ENCODE results near the gene ZNF236. TPM values are rescaled to one million over a fixed set of nuclear protein-coding genes. Genes with fewer than 3 reads are reported as not detected.

ZNF236 gene
- total and polyA plus RNA-seq, 2 of the 13 experiments (the other 11 are each of a cell fraction or from before 2014, with no cell fraction given): 3.0 to 7.2 TPM

- no peak for TF ChIP-seq JDP2 (CRISPR knock-in tag; IDR thresholded peaks at IDR 0.05; ENCODE audit: borderline replicate concordance)
- no peak for TF ChIP-seq ELF3 (CRISPR knock-in tag; IDR thresholded peaks at IDR 0.05)
Observed at GRCh38 chr18:76908277-76908676, 85.9 kb downstream of the ZNF236 start (continued).

GRCh38 chr18:76909439-76909838 lies 87.1 kb downstream of the ZNF236 start:
- Histone ChIP-seq H3K4me2 (ENCODE audit: low read depth, low read length) (no peak overlapping the region), H3K9me3 (ENCODE audit: low read length) (no peaks in the 10 kb centered on the region), H3K79me2 (ENCODE audit: insufficient read depth, low read length) (no peaks in the 10 kb centered on the region), H3K4me3 (replicated peaks in 1 of 3; ENCODE audit: insufficient read depth in 1 of 3, low read depth in 2 of 3, low read length in 3 of 3) (no peak overlapping the region), H3K36me3 (replicated peaks in 1 of 2; ENCODE audit: control insufficient read depth in 1 of 2, insufficient read depth in 2 of 2, low read length in 2 of 2) (peaks cover 8 to 49% of the 10 kb centered on the region in 2 experiments), H3K9ac (ENCODE audit: insufficient read depth, low read depth, low read length) (no peak overlapping the region), H3K27me3 (ENCODE audit: control insufficient read depth in 1 of 2, insufficient read depth in 2 of 2, low read length in 2 of 2) (no peaks in the 10 kb centered on the region), H4K20me1 (ENCODE audit: insufficient read depth, low read length) (no peaks in the 10 kb centered on the region), H2AFZ (ENCODE audit: low read length) (no peak overlapping the region), H3K4me1 (ENCODE audit: insufficient read depth, low read length) (no peaks in the 10 kb centered on the region), H3K27ac (ENCODE audit: extremely low read length, insufficient read depth, low read length) (no peak overlapping the region)
- TF ChIP-seq SMAD1 (CRISPR knock-in tag; IDR thresholded peaks at IDR 0.05; ENCODE audit: borderline replicate concordance, low read depth): no peak
- no peak for TF ChIP-seq KDM5A (IDR thresholded peaks at IDR 0.05; ENCODE audit: borderline replicate concordance, low read length)
- no peak for TF ChIP-seq ZNF232 (CRISPR knock-in tag; IDR thresholded peaks at IDR 0.05; ENCODE audit: borderline replicate concordance)
- TF ChIP-seq ZSCAN29 (CRISPR knock-in tag; conservative IDR thresholded peaks at IDR 0.05): no peak
- TF ChIP-seq TCF7L2 (IDR thresholded peaks at IDR 0.05; ENCODE audit: low read depth, low read length): no peak
- TF ChIP-seq ZNF34 (CRISPR knock-in tag; IDR thresholded peaks at IDR 0.05; ENCODE audit: borderline replicate concordance): no peak
- no peak for TF ChIP-seq ZNF530 (CRISPR knock-in tag; IDR thresholded peaks at IDR 0.05; ENCODE audit: low read depth)
- TF ChIP-seq KLF13 (CRISPR knock-in tag; IDR thresholded peaks at IDR 0.05): no peak
- TF ChIP-seq ZNF672 (CRISPR knock-in tag; IDR thresholded peaks at IDR 0.05): no peak
- no peak for TF ChIP-seq TP53 (CRISPR knock-in tag; conservative IDR thresholded peaks at IDR 0.05)
- TF ChIP-seq ZNF749 (CRISPR knock-in tag; IDR thresholded peaks at IDR 0.05; ENCODE audit: borderline replicate concordance): no peak
- TF ChIP-seq ZNF800 (CRISPR knock-in tag; IDR thresholded peaks at IDR 0.05): no peak
- TF ChIP-seq ARID2 (CRISPR knock-in tag; IDR thresholded peaks at IDR 0.05; ENCODE audit: borderline replicate concordance): no peak
- no peak for TF ChIP-seq HOXD1 (CRISPR knock-in tag; IDR thresholded peaks at IDR 0.05)
- TF ChIP-seq AHDC1 (CRISPR knock-in tag; IDR thresholded peaks at IDR 0.05; ENCODE audit: borderline replicate concordance): no peak
- POLR2A ChIA-PET: no interaction called here
- intact Hi-C loops (cut with micrococcal nuclease; ENCODE audit: unreplicated experiment): no loop called here
- no peak for FAIRE-seq
- 97% methylated on average over 4 of the region's 4 CpGs for WGBS (ENCODE audit: low lambda C conversion rate)
- CTCF ChIA-PET (ENCODE audit: low intra/inter-chr PET ratio, low total read pairs): no interaction called here
- BruUV-seq (replicated peaks): no TSS peak
- in situ Hi-C loops (cut with HindIII; ENCODE audit: extremely low pct_ligation_motif_present, low pct_unique_long_range_greater_than_20kb): no loop called here
- ATAC-seq: no peak
- no peak for DNase-seq (ENCODE audit: low spot score)
